NCI-H774 (cell line): ENCODE data around the gene MYO10.
A peak's percentile ranks its signal among the peaks of the same experiment; 100 is the strongest.
"Not testable (repeated sequence)": the region's sequence is repeated elsewhere in the genome, so short reads cannot be mapped to it uniquely, and the experiment has no call there.

Source experiments
- DNase-seq: peaks from one replicate; lab custom pipeline; 2025; lab: John Stamatoyannopoulos, UW

MYO10 gene

GRCh38 chr5:16784088-16784487 is 152.0 kb downstream of the MYO10 start:
- DNase-seq: no peak

DNA sequence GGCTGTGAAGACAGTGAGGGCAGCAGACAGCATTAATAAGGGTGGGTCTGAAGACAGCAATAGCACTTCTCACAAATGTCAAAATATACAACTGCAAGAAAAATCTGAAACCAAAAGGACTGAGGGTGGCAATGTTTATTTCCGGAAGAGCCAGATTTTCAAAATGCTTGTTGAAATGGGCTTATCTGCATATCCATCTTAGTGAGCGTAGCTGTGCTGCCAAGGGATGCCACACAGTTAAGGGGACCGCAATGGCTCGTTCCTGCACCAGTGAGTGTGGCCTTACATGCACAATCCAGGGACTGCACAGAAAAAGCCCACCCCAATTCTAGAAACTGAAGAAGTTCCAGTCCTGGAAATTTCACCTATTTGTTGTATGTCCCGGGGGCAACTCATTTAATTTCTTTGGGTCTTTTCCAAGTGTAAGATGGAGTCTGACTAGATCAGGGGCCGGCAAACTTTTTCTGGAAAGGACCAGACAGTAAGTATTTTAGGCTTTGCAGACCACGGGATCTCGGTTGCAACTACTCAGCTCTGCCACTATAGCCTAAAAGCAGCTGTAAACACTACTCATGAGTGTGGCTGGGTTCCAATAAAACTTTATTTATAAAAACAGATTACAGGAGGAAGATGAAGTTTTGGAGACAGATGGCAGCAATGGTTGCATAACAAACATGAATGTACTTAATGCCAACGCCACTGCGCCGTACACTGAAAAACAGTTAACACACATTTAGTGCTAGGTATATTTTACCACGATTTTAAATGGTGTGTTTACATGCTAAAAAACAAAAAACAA is 154.1 kb downstream of the MYO10 start:
- no peak for DNase-seq

DNA sequence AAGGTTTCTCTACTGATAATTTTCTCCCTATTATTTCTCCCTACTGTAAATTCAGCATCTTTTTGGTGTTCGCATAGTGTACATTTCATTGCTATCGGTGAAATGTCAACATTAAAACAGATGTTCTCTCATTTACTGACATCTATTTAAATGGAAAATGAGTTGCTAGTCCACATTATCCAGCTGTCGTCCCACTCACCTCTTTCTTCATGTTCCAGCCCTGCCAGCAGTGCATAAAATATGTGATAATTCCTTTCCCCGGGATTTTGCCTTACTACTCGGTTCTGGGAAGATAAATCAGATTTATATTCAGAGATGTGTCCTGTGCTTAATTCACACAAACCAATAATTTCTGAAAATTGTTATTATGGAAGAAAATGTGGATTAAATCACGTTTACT is 155.8 kb downstream of the MYO10 start:
- no peak for DNase-seq

GRCh38 chr5:16777432-16777831 is 158.7 kb downstream of the MYO10 start:
- no peak for DNase-seq

DNA sequence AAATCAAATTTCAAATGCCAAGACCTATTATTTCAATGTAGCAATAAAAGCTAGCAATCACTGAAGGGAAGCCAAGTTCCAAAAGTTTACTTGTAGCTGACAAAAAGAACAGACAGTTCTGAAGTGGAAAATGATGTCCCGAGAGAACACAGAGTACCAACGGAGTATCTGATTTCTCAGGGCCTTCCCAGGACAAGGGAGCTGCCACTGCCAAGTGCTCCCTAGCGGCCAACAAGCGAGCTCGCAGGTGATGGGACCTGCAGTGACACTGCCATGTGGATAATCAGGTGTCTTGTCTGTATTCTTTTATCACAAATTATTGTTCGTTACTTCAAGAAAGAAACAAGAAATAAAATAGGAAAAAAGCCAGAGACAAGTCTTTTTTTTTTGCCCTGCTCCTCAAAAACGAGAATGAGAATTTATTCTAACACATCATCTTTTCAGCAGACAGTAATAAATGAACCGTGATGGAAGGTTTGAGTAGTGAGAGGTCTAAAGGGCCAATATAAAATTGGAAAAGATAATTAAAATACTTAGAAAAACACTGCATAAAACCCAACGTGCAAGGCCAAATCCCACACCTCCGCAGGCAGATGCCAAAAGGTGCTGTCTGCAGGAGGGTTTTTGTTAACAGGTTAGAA is 159.4 kb downstream of the MYO10 start:
- DNase-seq: no peak

- DNase-seq: no peak
Observed at GRCh38 chr5:16774806-16775205, 161.3 kb downstream of the MYO10 start.

- DNase-seq: peak; percentile 42
Observed at GRCh38 chr5:16773991-16774390, 162.1 kb downstream of the MYO10 start.

- DNase-seq: no peak
Observed at GRCh38 chr5:16772556-16772955, 163.5 kb downstream of the MYO10 start.

DNA sequence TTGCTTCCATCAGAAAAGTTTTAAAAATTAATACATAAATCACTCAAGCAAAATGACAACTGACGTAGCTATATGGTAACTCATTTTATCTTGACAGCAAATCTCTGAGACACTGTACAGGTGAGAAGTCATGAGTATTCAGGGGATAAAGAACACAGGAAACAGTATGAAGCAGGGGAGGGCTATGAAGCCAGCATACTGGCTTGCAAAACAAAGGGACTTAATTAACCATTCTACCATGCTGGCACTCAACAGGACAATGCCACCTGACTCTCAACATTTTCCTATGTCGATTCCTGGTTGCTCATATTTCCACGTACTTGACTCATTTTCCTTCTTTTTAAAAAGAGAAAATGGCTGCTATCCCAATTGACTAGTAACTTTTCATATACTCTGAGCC is 167.9 kb downstream of the MYO10 start:
- DNase-seq: no peak

- no peak for DNase-seq
Observed at GRCh38 chr5:16763211-16763610, 172.9 kb downstream of the MYO10 start.

DNA sequence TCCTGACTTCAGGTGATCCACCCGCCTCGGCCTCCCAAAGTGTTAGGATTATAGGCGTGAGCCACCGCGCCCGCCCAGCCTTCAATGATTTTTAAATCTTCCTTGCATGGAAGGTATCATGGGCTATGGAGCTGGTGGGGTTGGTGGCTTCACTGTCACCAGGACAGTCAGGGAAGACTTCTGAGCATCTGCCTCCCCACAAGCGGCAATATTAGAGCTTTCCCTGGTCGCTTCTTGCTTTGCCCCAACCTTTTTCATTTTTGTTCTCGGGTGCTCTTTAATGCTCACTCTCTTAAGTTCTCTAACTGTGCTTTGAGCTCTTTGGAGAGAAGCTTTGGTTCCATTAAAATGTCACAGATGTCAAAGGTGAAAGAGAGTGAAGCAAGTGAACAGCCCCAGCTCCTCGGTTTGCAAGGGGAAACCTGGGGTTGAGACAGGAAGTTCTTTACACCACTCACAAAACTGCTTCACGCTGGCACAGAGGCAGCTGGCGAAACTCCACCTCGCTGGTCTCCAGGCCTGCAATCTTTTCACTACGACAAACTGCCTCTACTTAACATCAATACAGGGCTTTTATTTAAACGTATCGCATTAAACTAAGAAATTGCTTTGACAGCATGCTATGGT is 176.8 kb downstream of the MYO10 start:
- no peak for DNase-seq

- DNase-seq: no peak
Observed at GRCh38 chr5:16757989-16758501, 178.0 kb downstream of the MYO10 start.

GRCh38 chr5:16757577-16757976 is 178.5 kb downstream of the MYO10 start:
- DNase-seq: not testable (repeated sequence)

GRCh38 chr5:16757146-16757545 is 178.9 kb downstream of the MYO10 start:
- no peak for DNase-seq

DNA sequence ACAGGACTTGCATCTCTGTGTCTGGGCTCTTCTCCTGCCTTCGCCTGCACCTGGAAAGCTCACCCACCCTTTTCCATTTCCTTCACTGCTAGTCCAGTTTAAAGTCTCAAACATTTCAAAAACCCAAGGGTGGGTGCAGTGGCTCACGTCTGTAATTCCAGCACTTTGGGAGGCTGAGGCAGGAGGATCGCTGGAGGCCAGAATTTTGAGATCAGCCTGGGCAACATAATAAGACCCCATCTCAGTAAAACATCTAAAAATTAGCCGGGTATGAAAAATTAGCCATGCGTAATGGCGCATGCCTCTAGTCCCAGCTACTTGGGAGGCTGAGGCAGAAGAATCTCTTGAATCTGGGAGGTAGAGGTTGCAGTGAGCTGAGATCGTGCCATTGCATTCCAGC is 179.4 kb downstream of the MYO10 start:
- DNase-seq: no peak

- no peak for DNase-seq
Observed at GRCh38 chr5:16755641-16756040, 180.4 kb downstream of the MYO10 start.

- no peak for DNase-seq
Observed at GRCh38 chr5:16754601-16755000, 181.5 kb downstream of the MYO10 start.

DNA sequence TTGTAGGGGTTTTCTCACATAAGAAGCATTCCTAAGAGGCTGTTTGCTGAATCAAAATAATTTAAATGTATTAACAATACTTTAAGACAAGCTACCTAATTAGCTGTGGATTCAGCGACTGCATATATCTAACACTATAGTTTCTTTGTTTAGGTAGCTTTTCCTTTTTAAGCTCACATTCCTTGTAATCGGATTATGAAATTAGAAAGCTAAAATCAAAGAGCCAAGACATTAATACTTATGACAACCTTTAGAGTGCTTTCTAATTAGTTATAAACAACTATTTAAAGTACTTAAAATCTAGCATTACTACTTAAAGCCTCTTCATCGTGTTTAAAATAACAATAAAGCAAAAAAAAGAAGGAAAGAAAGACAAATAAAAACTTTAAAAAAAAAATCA is 182.0 kb downstream of the MYO10 start:
- no peak for DNase-seq

- no peak for DNase-seq
Observed at GRCh38 chr5:16750445-16750844, 185.6 kb downstream of the MYO10 start.

DNA sequence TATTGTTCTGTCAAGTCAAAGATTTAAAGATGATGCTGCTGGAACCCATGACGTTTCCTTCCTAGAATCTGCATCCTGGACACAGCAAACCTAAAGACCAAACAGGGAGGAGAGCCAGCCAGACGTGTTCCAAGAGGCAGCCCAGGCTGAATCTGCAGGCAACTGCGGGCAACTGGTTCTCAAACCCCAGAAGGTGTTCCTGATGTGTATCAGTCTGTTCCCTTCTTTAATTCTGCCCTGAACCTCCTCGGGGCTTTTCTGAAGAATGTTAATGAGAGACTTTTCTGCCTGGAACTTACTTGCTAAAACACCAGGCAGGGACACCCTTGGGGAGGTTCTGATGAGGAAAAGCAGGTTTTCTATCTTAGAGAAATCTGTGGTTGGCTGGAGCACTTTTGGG is 186.5 kb downstream of the MYO10 start:
- DNase-seq: no peak

- DNase-seq: no peak
Observed at GRCh38 chr5:16744164-16744880, 191.8 kb downstream of the MYO10 start.

DNA sequence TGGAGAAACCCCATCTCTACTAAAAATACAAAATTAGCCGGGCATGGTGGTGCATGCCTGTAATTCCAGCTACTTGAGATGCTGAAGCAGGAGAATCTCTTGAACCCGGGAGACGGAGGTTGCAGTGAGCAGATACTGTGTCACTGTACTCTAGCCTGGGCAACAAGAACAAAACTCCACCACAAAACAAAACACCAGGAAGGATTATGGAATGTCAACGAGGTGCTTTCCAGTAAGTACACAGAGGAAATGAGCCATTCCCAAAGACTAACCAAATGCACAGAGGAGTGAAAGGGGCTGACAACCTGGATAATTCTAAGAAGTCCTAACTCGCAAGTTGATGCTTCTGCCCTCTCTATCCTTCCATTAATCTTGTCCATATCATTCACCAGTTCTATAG is 193.2 kb downstream of the MYO10 start:
- no peak for DNase-seq
